HepG2 (cell line): Measurements from ENCODE around the gene ZNF132.

Experiments used
- CTCF ChIP-seq: sonication (generic); formaldehyde crosslinking; IDR thresholded peaks from 2 replicates; pipeline ENCODE4 v1.5.0; 2020; ENCODE audit warnings: mild to moderate bottlenecking, missing genetic modification reagents, moderate library complexity
- ESRRA ChIP-seq: sonication (generic); formaldehyde crosslinking; IDR thresholded peaks from 2 replicates; pipeline ENCODE4 v1.5.1; 2020; ENCODE audit warnings: mild to moderate bottlenecking, low read depth, missing genetic modification reagents
- FOXP1 ChIP-seq, 2 experiments: fragments of 450-650 bp in 1 of 2; IDR thresholded peaks; 2 replicates each; pipeline ENCODE4 v1.6.1; 2017 to 2018; ENCODE audit warnings: antibody characterized with exemption in 1 of 2
- KLF6 ChIP-seq: IDR thresholded peaks from 2 replicates; pipeline ENCODE4 v1.8.0; 2016; ENCODE audit warnings: missing biosample characterization, missing genetic modification reagents
- PBX3 ChIP-seq: sonication (generic); formaldehyde crosslinking; IDR thresholded peaks from 2 replicates; pipeline ENCODE4 v1.8.1; 2023; ENCODE audit warnings: missing genetic modification reagents, inconsistent platforms, borderline replicate concordance
- RAD21 ChIP-seq: fragments of 450-650 bp; formaldehyde crosslinking; IDR thresholded peaks from 2 replicates; pipeline ENCODE4 v1.5.0; 2020; ENCODE audit warnings: mild to moderate bottlenecking
- RBAK ChIP-seq: sonication (generic); formaldehyde crosslinking; IDR thresholded peaks from 2 replicates; pipeline ENCODE4 v1.5.1; 2020; ENCODE audit warnings: mild to moderate bottlenecking, missing genetic modification reagents
- SIN3A ChIP-seq: IDR thresholded peaks from 2 replicates; pipeline ENCODE4 v1.6.1; 2011; ENCODE audit warnings: low read depth, mild to moderate bottlenecking, control low read depth, low read length, borderline replicate concordance
- SMAD1 ChIP-seq: sonication (generic); formaldehyde crosslinking; IDR thresholded peaks from 2 replicates; pipeline ENCODE4 v1.4.0; 2020; ENCODE audit warnings: missing genetic modification reagents, low read depth, mild to moderate bottlenecking, borderline replicate concordance
- ZBTB4 ChIP-seq: sonication (generic); formaldehyde crosslinking; IDR thresholded peaks from 2 replicates; pipeline ENCODE4 v1.4.0; 2020; ENCODE audit warnings: missing genetic modification reagents, mild to moderate bottlenecking, borderline replicate concordance
- ZBTB49 ChIP-seq: sonication (generic); formaldehyde crosslinking; IDR thresholded peaks from 2 replicates; pipeline ENCODE4 v1.4.0; 2020; ENCODE audit warnings: missing genetic modification reagents, borderline replicate concordance
- ZNF274 ChIP-seq: sonication (generic); formaldehyde crosslinking; IDR thresholded peaks from 2 replicates; pipeline ENCODE4 v1.5.1; 2020; ENCODE audit warnings: mild to moderate bottlenecking, missing genetic modification reagents
- ZNF768 ChIP-seq: sonication (generic); formaldehyde crosslinking; IDR thresholded peaks from 2 replicates; pipeline ENCODE4 v1.4.0; 2020; ENCODE audit warnings: missing genetic modification reagents
- ZNF792 ChIP-seq: IDR thresholded peaks from 2 replicates; pipeline ENCODE4 v1.6.1; 2016

- no peak for TF ChIP-seq ZNF768 (CRISPR knock-in tag)
- no peak for TF ChIP-seq ZNF792
- TF ChIP-seq RBAK (CRISPR knock-in tag): no peak
- no peak for TF ChIP-seq PBX3 (CRISPR knock-in tag)
- TF ChIP-seq ZNF274 (CRISPR knock-in tag): no peak
- TF ChIP-seq ZBTB49 (CRISPR knock-in tag): no peak
- no peak for TF ChIP-seq SIN3A
- TF ChIP-seq CTCF (CRISPR knock-in tag): no peak
- no peak for TF ChIP-seq RAD21 (CRISPR knock-in tag)
- TF ChIP-seq ZBTB4 (CRISPR knock-in tag): no peak
- no peak for TF ChIP-seq FOXP1 (IDR thresholded peaks at IDR 0.05)
- no peak for TF ChIP-seq FOXP1 (CRISPR knock-in tag; IDR thresholded peaks at IDR 0.05)
- TF ChIP-seq ESRRA (CRISPR knock-in tag): no peak
- no peak for TF ChIP-seq SMAD1
- no peak for TF ChIP-seq KLF6 (CRISPR knock-in tag)
Measured at GRCh38 chr19:58428617-58429016, 11.3 kb downstream of the ZNF132 start.
